H9 (cell line): ENCODE data around the gene C10orf143. TPM values are rescaled to one million over a fixed set of nuclear protein-coding genes. Genes with fewer than 3 reads are reported as not detected.
A peak's percentile ranks its signal among the peaks of the same experiment; 100 is the strongest.

ENCODE experiments used
- DNase-seq: peaks from one replicate; pipeline ENCODE4 v3.0.0-alpha.2; 2017
- H2AFZ ChIP-seq: one replicate; pipeline ENCODE4 v1.6.1; 2013; ENCODE audit warnings: mild to moderate bottlenecking, low read length, control low read depth, moderate library complexity
- H2AK5ac ChIP-seq: 2 replicates; pipeline ENCODE4 v1.6.1; 2013; ENCODE audit warnings: low read length, control low read depth, mixed read lengths; ENCODE audit not compliant: insufficient read length
- H2BK120ac ChIP-seq: one replicate; pipeline ENCODE4 v1.6.1; 2013; ENCODE audit warnings: low read depth, mild to moderate bottlenecking, low read length, control low read depth, inconsistent platforms; ENCODE audit not compliant: poor library complexity, severe bottlenecking
- H2BK12ac ChIP-seq: 2 replicates; pipeline ENCODE4 v1.6.1; 2013; ENCODE audit warnings: low read length, control low read depth, mixed read lengths, low read depth; ENCODE audit not compliant: insufficient read length
- H2BK15ac ChIP-seq: 2 replicates; pipeline ENCODE4 v1.6.1; 2013; ENCODE audit warnings: low read depth, low read length, control low read depth
- H2BK20ac ChIP-seq: one replicate; pipeline ENCODE4 v1.6.1; 2013; ENCODE audit warnings: low read depth, mild to moderate bottlenecking, low read length, control low read depth, inconsistent platforms; ENCODE audit not compliant: poor library complexity, severe bottlenecking
- H2BK5ac ChIP-seq: 2 replicates; pipeline ENCODE4 v1.6.1; 2013; ENCODE audit warnings: low read length, control low read depth, mixed read lengths; ENCODE audit not compliant: insufficient read length
- H3K14ac ChIP-seq: 2 replicates; pipeline ENCODE4 v1.6.1; 2013; ENCODE audit warnings: low read length, control low read depth; ENCODE audit not compliant: insufficient read depth
- H3K18ac ChIP-seq: 2 replicates; pipeline ENCODE4 v1.6.1; 2013; ENCODE audit warnings: low read depth, mild to moderate bottlenecking, mixed read lengths, low read length, control low read depth; ENCODE audit not compliant: insufficient read length
- H3K23ac ChIP-seq: 2 replicates; pipeline ENCODE4 v1.6.1; 2013; ENCODE audit warnings: low read length, control low read depth, mixed read lengths, low read depth; ENCODE audit not compliant: insufficient read length
- H3K23me2 ChIP-seq: 2 replicates; pipeline ENCODE4 v1.6.1; 2013; ENCODE audit warnings: low read depth, mild to moderate bottlenecking, mixed read lengths, low read length, control low read depth; ENCODE audit not compliant: insufficient read length, poor library complexity, severe bottlenecking
- H3K27ac ChIP-seq: 2 replicates; pipeline ENCODE4 v1.5.1; 2013; ENCODE audit warnings: low read length, control low read depth, mixed read lengths, low read depth; ENCODE audit not compliant: insufficient read length
- H3K27me3 ChIP-seq: 2 replicates; pipeline ENCODE4 v1.6.1; 2013; ENCODE audit warnings: low read length, control low read depth, inconsistent platforms; ENCODE audit not compliant: insufficient read depth
- H3K4ac ChIP-seq: 2 replicates; pipeline ENCODE4 v1.6.1; 2013; ENCODE audit warnings: low read depth, mild to moderate bottlenecking, control low read depth, inconsistent platforms, low read length, moderate library complexity
- H3K4me1 ChIP-seq: 2 replicates; pipeline ENCODE4 v1.6.1; 2013; ENCODE audit warnings: low read length, control low read depth, inconsistent platforms; ENCODE audit not compliant: insufficient read depth
- H3K4me2 ChIP-seq: 2 replicates; pipeline ENCODE4 v1.6.1; 2013; ENCODE audit warnings: low read length, control low read depth, mixed read lengths; ENCODE audit not compliant: insufficient read length, insufficient read depth
- H3K56ac ChIP-seq: 2 replicates; pipeline ENCODE4 v1.6.1; 2013; ENCODE audit warnings: low read depth, mild to moderate bottlenecking, mixed read lengths, low read length, control low read depth; ENCODE audit not compliant: insufficient read length
- H3K79me1 ChIP-seq: 2 replicates; pipeline ENCODE4 v1.6.1; 2013; ENCODE audit warnings: low read depth, mild to moderate bottlenecking, moderate library complexity, low read length, control low read depth, inconsistent platforms; ENCODE audit not compliant: insufficient read depth, poor library complexity, severe bottlenecking
- H3K79me2 ChIP-seq: 2 replicates; pipeline ENCODE4 v1.6.1; 2013; ENCODE audit warnings: low read length, control low read depth, inconsistent platforms; ENCODE audit not compliant: insufficient read depth
- H3K9ac ChIP-seq: 2 replicates; pipeline ENCODE4 v1.6.1; 2013; ENCODE audit warnings: low read length, control low read depth, mixed read lengths; ENCODE audit not compliant: insufficient read length; ENCODE audit errors: extremely low read depth
- H3K9me3 ChIP-seq: one replicate; pipeline ENCODE4 v1.6.1; 2013; ENCODE audit warnings: low read depth, low read length, inconsistent platforms; ENCODE audit not compliant: control insufficient read depth
- H3T11ph ChIP-seq: one replicate; pipeline ENCODE4 v1.6.1; 2013; ENCODE audit warnings: mild to moderate bottlenecking, low read length, control low read depth, inconsistent platforms
- H4K20me1 ChIP-seq: one replicate; pipeline ENCODE4 v1.6.1; 2013; ENCODE audit not compliant: control insufficient read depth, insufficient read length, insufficient read depth
- H4K5ac ChIP-seq: 2 replicates; pipeline ENCODE4 v1.6.1; 2013; ENCODE audit warnings: low read depth, mild to moderate bottlenecking, mixed read lengths, low read length, control low read depth; ENCODE audit not compliant: insufficient read length
- H4K8ac ChIP-seq: replicated peaks from 2 replicates; pipeline ENCODE4 v1.6.1; 2013; ENCODE audit warnings: low read length, control low read depth, mixed read lengths, low read depth; ENCODE audit not compliant: insufficient read length
- H4K91ac ChIP-seq: 2 replicates; pipeline ENCODE4 v1.6.1; 2013; ENCODE audit warnings: low read depth, mild to moderate bottlenecking, moderate library complexity, mixed read lengths, low read length, control low read depth; ENCODE audit not compliant: insufficient read length
- H3K27ac Mint-ChIP-seq, 3 experiments: 2 replicates in 2 of 3; 3 replicates in 1 of 3; pipeline ENCODE4 v1.8.0; 2020 to 2021; ENCODE audit warnings: mixed read lengths in 3 of 3, mild to moderate bottlenecking in 1 of 3, moderate library complexity in 1 of 3
- H3K27me3 Mint-ChIP-seq: 2 replicates; pipeline ENCODE4 v1.8.0; 2021; ENCODE audit warnings: low read depth, mild to moderate bottlenecking, moderate library complexity, mixed read lengths
- H3K36me3 Mint-ChIP-seq, 3 experiments: 2 replicates in 2 of 3; 3 replicates in 1 of 3; pipeline ENCODE4 v1.8.0; 2020 to 2021; ENCODE audit warnings: low read depth in 3 of 3, mixed read lengths in 3 of 3; ENCODE audit not compliant: insufficient read depth in 1 of 3
- H3K4me1 Mint-ChIP-seq, 2 experiments: 2 replicates each; pipeline ENCODE4 v1.8.0; 2020; ENCODE audit warnings: mixed read lengths in 2 of 2
- H3K4me3 Mint-ChIP-seq, 2 experiments: 2 replicates in 1 of 2; 3 replicates in 1 of 2; pipeline ENCODE4 v1.8.0; 2020 to 2021; ENCODE audit warnings: mild to moderate bottlenecking in 2 of 2, mixed read lengths in 2 of 2, moderate library complexity in 1 of 2
- H3K9me3 Mint-ChIP-seq, 2 experiments: 2 replicates in 1 of 2; 3 replicates in 1 of 2; pipeline ENCODE4 v1.8.0; 2020; ENCODE audit warnings: mild to moderate bottlenecking in 2 of 2, mixed read lengths in 2 of 2, moderate library complexity in 1 of 2
- CTCF ChIP-seq: fragments of 200-600 bp; sonication (generic); conservative IDR thresholded peaks from 3 replicates; pipeline ENCODE4 v1.8.0; 2021; ENCODE audit warnings: antibody characterized with exemption, mild to moderate bottlenecking
- WGBS: extraction: QIAGEN DNeasy Blood & Tissue Kit; methylation state at CpG from one replicate; pipeline ENCODE4 v1.1.7; 2013; ENCODE audit warnings: missing lambda C conversion rate, low lambda C conversion rate, mixed read lengths; ENCODE audit not compliant: insufficient read length; ENCODE audit errors: extremely low coverage; 5-methylcytosine and 5-hydroxymethylcytosine counted together
- total RNA-seq: library from RNA; stranded (reverse); gene quantifications from 2 replicates; pipeline ENCODE4 v1.2.1, GENCODE V29; 2021

Gene C10orf143
- total RNA-seq, 1 experiment from 2014 or later: 0.94 TPM

- Mint-ChIP-seq H3K36me3 (no peaks in the 10 kb centered on the region), H3K27me3 (peaks cover 15% of the 10 kb centered on the region), H3K27ac (peak overlapping the region in 1 of 3 experiments; percentile 54; a peak in 1 of 7 replicates), H3K4me3 (no peak overlapping the region), H3K4me1 (peaks cover 5 to 18% of the 10 kb centered on the region in 2 experiments), H3K9me3 (no peaks in the 10 kb centered on the region)
- no peaks in the 10 kb centered on the region for H3K27me3 ChIP-seq
- H4K5ac ChIP-seq: no peak overlapping the region
- no peaks in the 10 kb centered on the region for H3K9me3 ChIP-seq
- no peaks in the 10 kb centered on the region for H3K23me2 ChIP-seq
- no peak overlapping the region for H3K14ac ChIP-seq
- no peak overlapping the region for H2BK120ac ChIP-seq
- H4K8ac ChIP-seq: no peak overlapping the region
- H2BK5ac ChIP-seq: no peak overlapping the region
- H3K4me1 ChIP-seq: no peaks in the 10 kb centered on the region; the same call in 1 of the 2 replicates
- H2BK15ac ChIP-seq: no peak overlapping the region
- no CpG with 5 or more reads among the region's 3 CpGs for WGBS
- DNase-seq: no peak
- H2AFZ ChIP-seq: no peak overlapping the region
- no peak overlapping the region for H2BK20ac ChIP-seq
- H3K4me2 ChIP-seq: no peak overlapping the region
- H4K20me1 ChIP-seq: no peaks in the 10 kb centered on the region
- no peak overlapping the region for H3K9ac ChIP-seq
- no peak overlapping the region for H3K27ac ChIP-seq
- H3K79me1 ChIP-seq: no peaks in the 10 kb centered on the region
- TF ChIP-seq CTCF: no peak
- H2BK12ac ChIP-seq: no peak overlapping the region
- H3T11ph ChIP-seq: no peak overlapping the region
- H3K79me2 ChIP-seq: no peaks in the 10 kb centered on the region
- H3K23ac ChIP-seq: no peak overlapping the region
- H3K18ac ChIP-seq: no peak overlapping the region
- H2AK5ac ChIP-seq: no peak overlapping the region
- no peak overlapping the region for H3K56ac ChIP-seq
- no peak overlapping the region for H4K91ac ChIP-seq
- H3K4ac ChIP-seq: no peak overlapping the region
Measured at GRCh38 chr10:130048081-130048480, 62.5 kb downstream of the C10orf143 start.
